ENCODE results near the gene CPNE6.

- TF ChIP-seq CTCF (IDR thresholded peaks at IDR 0.05 in 2 of 3, conservative IDR thresholded peaks at IDR 0.05 in 1 of 3; ENCODE audit: borderline replicate concordance in 1 of 3, insufficient read depth in 1 of 3, low read depth in 2 of 3, low read length in 2 of 3) = no peak
- no peak for TF ChIP-seq POLR2AphosphoS5 (IDR thresholded peaks at IDR 0.05; ENCODE audit: low read depth, low read length)
- no peak for TF ChIP-seq POLR2A (IDR thresholded peaks at IDR 0.05; ENCODE audit: borderline replicate concordance, extremely low read depth, insufficient read depth, insufficient read length)
- TF ChIP-seq ZFX (IDR thresholded peaks at IDR 0.05) = no peak
Measured at GRCh38 chr14:24064091-24064795, 7.1 kb upstream of the CPNE6 start.

Data from HCT116 (cell line).